Stimulated activated CD4-positive, alpha-beta T cell treated with anti-CD3 and anti-CD28 coated beads, Interleukin-15, amount 100 ng/mL, for 48 hours (primary cell): Measurements from ENCODE around the gene GALNT18.

Experiments used
- DNase-seq, 2 donors: peaks; one replicate each; pipeline ENCODE4 v3.0.0-alpha.2; 2020; ENCODE audit warnings: low read depth in 2 of 2

The GALNT18 gene

GRCh38 chr11:11351042-11351586, 270.7 kb downstream of the GALNT18 start:
- DNase-seq = no peak

GRCh38 chr11:11349870-11350337, 271.9 kb downstream of the GALNT18 start:
- DNase-seq = no peak

GRCh38 chr11:11349106-11349825, 272.5 kb downstream of the GALNT18 start:
- DNase-seq = no peak

- no peak for DNase-seq
Observed at GRCh38 chr11:11348303-11348702, 273.5 kb downstream of the GALNT18 start.

- DNase-seq = no peak
Observed at GRCh38 chr11:11347592-11347991, 274.2 kb downstream of the GALNT18 start.

GRCh38 chr11:11346303-11346702, 275.5 kb downstream of the GALNT18 start:
- DNase-seq = no peak

GRCh38 chr11:11345099-11345498, 276.7 kb downstream of the GALNT18 start:
- DNase-seq = no peak

GRCh38 chr11:11344045-11344444, 277.8 kb downstream of the GALNT18 start:
- no peak for DNase-seq

GRCh38 chr11:11338304-11338703, 283.5 kb downstream of the GALNT18 start:
- DNase-seq = no peak

GRCh38 chr11:11336664-11337063, 285.1 kb downstream of the GALNT18 start:
- DNase-seq = no peak

GRCh38 chr11:11335043-11335442, 286.8 kb downstream of the GALNT18 start:
- no peak for DNase-seq

- no peak for DNase-seq
Observed at GRCh38 chr11:11334607-11335006, 287.2 kb downstream of the GALNT18 start.

GRCh38 chr11:11332141-11332710, 289.6 kb downstream of the GALNT18 start:
- no peak for DNase-seq

- no peak for DNase-seq
Observed at GRCh38 chr11:11329062-11329806, 292.6 kb downstream of the GALNT18 start.

GRCh38 chr11:11324090-11324489, 297.7 kb downstream of the GALNT18 start:
- DNase-seq = no peak

GRCh38 chr11:11322101-11322500, 299.7 kb downstream of the GALNT18 start:
- no peak for DNase-seq

- no peak for DNase-seq
Observed at GRCh38 chr11:11320825-11321224, 301.0 kb downstream of the GALNT18 start.

- DNase-seq = no peak
Observed at GRCh38 chr11:11318961-11319360, 302.8 kb downstream of the GALNT18 start.

GRCh38 chr11:11318461-11318860, 303.3 kb downstream of the GALNT18 start:
- no peak for DNase-seq

- no peak for DNase-seq
Observed at GRCh38 chr11:11316651-11317230, 305.1 kb downstream of the GALNT18 start.

- no peak for DNase-seq
Observed at GRCh38 chr11:11313902-11314692, 307.7 kb downstream of the GALNT18 start.
